Measurements from ENCODE around the gene CSN3. TPM values are rescaled to one million over a fixed set of nuclear protein-coding genes. Genes with fewer than 3 reads are reported as not detected.
A peak's percentile ranks its signal among the peaks of the same experiment; 100 is the strongest.

CSN3 gene
- total RNA-seq, 2 experiments from 2014 or later = not detected

DNA sequence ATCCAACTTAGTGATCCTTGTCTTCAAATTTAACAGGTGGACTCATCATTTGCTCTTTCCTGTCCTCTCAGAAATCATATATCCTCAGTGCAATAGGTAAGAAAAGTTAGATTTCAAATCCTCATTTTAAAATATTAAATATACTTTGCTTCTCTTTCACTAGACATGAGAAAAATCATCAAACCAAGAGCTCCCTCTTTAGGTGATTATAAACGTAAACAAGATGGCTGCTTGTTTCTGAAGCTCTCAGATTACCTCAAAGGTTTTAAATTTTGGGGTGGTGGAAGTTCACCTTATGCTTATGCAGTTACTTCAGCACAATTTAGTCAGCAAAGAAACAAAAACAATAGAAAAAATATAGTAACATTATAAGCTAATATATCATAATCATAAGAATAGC lies 27.3 kb downstream of the CSN3 start:
- BruUV-seq (replicated peaks) = no TSS peak
- peak; percentile 65; the same call in 1 of the 2 replicates for TF ChIP-seq CTCF (conservative IDR thresholded peaks at IDR 0.05; ENCODE audit: low read length)
- TF ChIP-seq EZH2phosphoT487 (IDR thresholded peaks at IDR 0.05; ENCODE audit: borderline replicate concordance, low read depth, low read length) = no peak
- H3K4me3 ChIP-seq (ENCODE audit: low read depth, low read length, poor library complexity, severe bottlenecking) = no peak overlapping the region
- intact Hi-C loops (cut with micrococcal nuclease; ENCODE audit: unreplicated experiment) = no loop called here
- H3K36me3 ChIP-seq (ENCODE audit: insufficient read depth, low read length) = no peaks in the 10 kb centered on the region
- ChIA-PET POLR2A (interaction anchor here (0.7 to 1.4 kb wide), 3 partner anchors 9 to 30 kb away, joined by 3 read pairs; no protein-coding TSS in a partner anchor), CTCF (ENCODE audit: unreplicated experiment) (interaction anchor here (0.6 kb wide), 1 partner anchor 87 kb away, joined by 3 read pairs; no protein-coding TSS in a partner anchor)
- no peaks in the 10 kb centered on the region for H3K79me2 ChIP-seq (ENCODE audit: insufficient read depth, low read depth, low read length)
- no peaks in the 10 kb centered on the region for H3K9me2 ChIP-seq (ENCODE audit: insufficient read depth, low read length)
- no peaks in the 10 kb centered on the region for H4K20me1 ChIP-seq (ENCODE audit: insufficient read depth, low read length)
- no peak overlapping the region; the same call in 1 of the 2 replicates for H2AFZ ChIP-seq (ENCODE audit: low read length)
- no peaks in the 10 kb centered on the region for H3K4me1 ChIP-seq (ENCODE audit: insufficient read depth, low read length, poor library complexity, severe bottlenecking)
- no peaks in the 10 kb centered on the region for H3K9me3 ChIP-seq (ENCODE audit: low read length)
- no peak overlapping the region for H3K27ac ChIP-seq (ENCODE audit: low read depth, low read length, poor library complexity, severe bottlenecking)
- no peak for DNase-seq (ENCODE audit: low spot score)
- no peak overlapping the region for H3K4me2 ChIP-seq (ENCODE audit: low read length)

GRCh38 chr4:70277121-70277520 lies 34.7 kb downstream of the CSN3 start:
- POLR2A ChIA-PET = interaction anchor here (0.5 kb wide), 1 partner anchor 17 kb away, joined by 3 read pairs; no protein-coding TSS in a partner anchor
- Histone ChIP-seq H4K20me1 (ENCODE audit: insufficient read depth, low read length) (no peaks in the 10 kb centered on the region), H3K36me3 (ENCODE audit: insufficient read depth, low read length) (no peaks in the 10 kb centered on the region), H2AFZ (ENCODE audit: low read length) (no peak overlapping the region), H3K4me1 (ENCODE audit: insufficient read depth, low read length, poor library complexity, severe bottlenecking) (no peaks in the 10 kb centered on the region), H3K9me3 (ENCODE audit: low read length) (no peaks in the 10 kb centered on the region), H3K4me3 (ENCODE audit: low read depth, low read length, poor library complexity, severe bottlenecking) (no peak overlapping the region), H3K79me2 (ENCODE audit: insufficient read depth, low read depth, low read length) (no peaks in the 10 kb centered on the region), H3K4me2 (ENCODE audit: low read length) (no peak overlapping the region), H3K27ac (ENCODE audit: low read depth, low read length, poor library complexity, severe bottlenecking) (no peak overlapping the region), H3K9me2 (ENCODE audit: insufficient read depth, low read length) (no peaks in the 10 kb centered on the region)
- BruUV-seq (replicated peaks) = no TSS peak
- intact Hi-C loops (cut with micrococcal nuclease; ENCODE audit: unreplicated experiment) = no loop called here
- no peak for DNase-seq (ENCODE audit: low spot score)
- CTCF ChIA-PET (ENCODE audit: unreplicated experiment) = no interaction called here
- TF ChIP-seq EZH2phosphoT487 (IDR thresholded peaks at IDR 0.05; ENCODE audit: borderline replicate concordance, low read depth, low read length) (no peak), CTCF (conservative IDR thresholded peaks at IDR 0.05; ENCODE audit: low read length) (no peak)

GRCh38 chr4:70280567-70280966 lies 38.2 kb downstream of the CSN3 start:
- DNase-seq (ENCODE audit: low spot score) = no peak
- BruUV-seq (replicated peaks) = no TSS peak
- CTCF ChIA-PET (ENCODE audit: unreplicated experiment) = no interaction called here
- H4K20me1 ChIP-seq (ENCODE audit: insufficient read depth, low read length) = no peaks in the 10 kb centered on the region
- no peak overlapping the region for H3K27ac ChIP-seq (ENCODE audit: low read depth, low read length, poor library complexity, severe bottlenecking)
- no peaks in the 10 kb centered on the region for H3K79me2 ChIP-seq (ENCODE audit: insufficient read depth, low read depth, low read length)
- intact Hi-C loops (cut with micrococcal nuclease; ENCODE audit: unreplicated experiment) = no loop called here
- H3K4me1 ChIP-seq (ENCODE audit: insufficient read depth, low read length, poor library complexity, severe bottlenecking) = no peaks in the 10 kb centered on the region
- no peak for TF ChIP-seq CTCF (conservative IDR thresholded peaks at IDR 0.05; ENCODE audit: low read length)
- TF ChIP-seq EZH2phosphoT487 (IDR thresholded peaks at IDR 0.05; ENCODE audit: borderline replicate concordance, low read depth, low read length) = no peak
- no peak overlapping the region for H2AFZ ChIP-seq (ENCODE audit: low read length)
- H3K4me2 ChIP-seq (ENCODE audit: low read length) = no peak overlapping the region
- no peaks in the 10 kb centered on the region for H3K9me2 ChIP-seq (ENCODE audit: insufficient read depth, low read length)
- H3K9me3 ChIP-seq (ENCODE audit: low read length) = no peaks in the 10 kb centered on the region
- H3K4me3 ChIP-seq (ENCODE audit: low read depth, low read length, poor library complexity, severe bottlenecking) = no peak overlapping the region
- POLR2A ChIA-PET = no interaction called here
- no peaks in the 10 kb centered on the region for H3K36me3 ChIP-seq (ENCODE audit: insufficient read depth, low read length)
